Measurements from ENCODE around the gene ZFAND3. TPM values are rescaled to one million over a fixed set of nuclear protein-coding genes. Genes with fewer than 3 reads are reported as not detected.

ZFAND3 gene
- polyA plus RNA-seq, 1 donor (not counting 4 experiments of a cell fraction or from before 2014, with no cell fraction given): 19.6 TPM

DNA sequence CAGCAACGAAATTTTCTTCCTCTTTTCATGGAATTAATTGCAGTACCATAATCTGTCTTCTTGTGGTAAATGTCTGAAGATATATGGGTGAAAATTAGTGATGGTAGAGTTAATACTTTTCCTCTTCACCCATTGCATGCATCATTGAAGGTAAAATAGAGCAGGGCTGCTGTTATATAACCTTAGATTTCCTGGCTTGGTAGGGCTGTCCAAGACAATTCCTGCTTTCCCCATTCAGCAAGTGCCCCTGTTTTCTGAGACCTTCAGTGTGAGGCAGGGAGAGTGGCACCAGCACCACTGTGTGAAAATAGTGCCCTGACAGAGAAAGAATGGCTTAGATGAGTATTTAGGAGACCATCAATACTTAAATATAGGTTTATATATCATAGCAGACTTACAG, 202.0 kb downstream of the ZFAND3 start:
- H4K20me1 ChIP-seq (ENCODE audit: control insufficient read depth, extremely low read depth, insufficient read depth, low read length): peaks cover 8% of the 10 kb centered on the region
- H3K9ac ChIP-seq (ENCODE audit: control insufficient read depth, extremely low read depth, insufficient read depth, low read length): no peak overlapping the region
- H3K36me3 ChIP-seq (ENCODE audit: control insufficient read depth in 2 of 2, extremely low read depth in 1 of 2, insufficient read depth in 2 of 2, low read length in 2 of 2): peaks cover 0 to 3% of the 10 kb centered on the region in 2 experiments
- peaks cover 4% of the 10 kb centered on the region for H3K9me1 ChIP-seq (ENCODE audit: control insufficient read depth, extremely low read depth, insufficient read depth, low read length)
- TF ChIP-seq EZH2 (IDR thresholded peaks at IDR 0.05; ENCODE audit: low read length): no peak
- TF ChIP-seq, protein P1, sequence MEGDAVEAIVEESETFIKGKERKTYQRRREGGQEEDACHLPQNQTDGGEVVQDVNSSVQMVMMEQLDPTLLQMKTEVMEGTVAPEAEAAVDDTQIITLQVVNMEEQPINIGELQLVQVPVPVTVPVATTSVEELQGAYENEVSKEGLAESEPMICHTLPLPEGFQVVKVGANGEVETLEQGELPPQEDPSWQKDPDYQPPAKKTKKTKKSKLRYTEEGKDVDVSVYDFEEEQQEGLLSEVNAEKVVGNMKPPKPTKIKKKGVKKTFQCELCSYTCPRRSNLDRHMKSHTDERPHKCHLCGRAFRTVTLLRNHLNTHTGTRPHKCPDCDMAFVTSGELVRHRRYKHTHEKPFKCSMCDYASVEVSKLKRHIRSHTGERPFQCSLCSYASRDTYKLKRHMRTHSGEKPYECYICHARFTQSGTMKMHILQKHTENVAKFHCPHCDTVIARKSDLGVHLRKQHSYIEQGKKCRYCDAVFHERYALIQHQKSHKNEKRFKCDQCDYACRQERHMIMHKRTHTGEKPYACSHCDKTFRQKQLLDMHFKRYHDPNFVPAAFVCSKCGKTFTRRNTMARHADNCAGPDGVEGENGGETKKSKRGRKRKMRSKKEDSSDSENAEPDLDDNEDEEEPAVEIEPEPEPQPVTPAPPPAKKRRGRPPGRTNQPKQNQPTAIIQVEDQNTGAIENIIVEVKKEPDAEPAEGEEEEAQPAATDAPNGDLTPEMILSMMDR (optimal IDR thresholded peaks at IDR 0.05 in 1 of 3, IDR thresholded peaks at IDR 0.05 in 1 of 3, conservative IDR thresholded peaks at IDR 0.05 in 1 of 3; ENCODE audit: extremely low read depth in 1 of 3, insufficient read depth in 2 of 3, low read length in 3 of 3): no peak
- DNase-seq (ENCODE audit: low read depth, low spot score): no peak
- H3K79me2 ChIP-seq (ENCODE audit: control insufficient read depth, insufficient read depth, low read length): peaks cover 20% of the 10 kb centered on the region
- FAIRE-seq: no peak
- dilution Hi-C loops (cut with MboI; ENCODE audit: extremely low pct_ligation_motif_present, low sequenced_read_pairs): no loop called here
- H3K27ac ChIP-seq (ENCODE audit: control insufficient read depth, insufficient read depth, low read length): no peak overlapping the region
- no peak overlapping the region for H3K4me2 ChIP-seq (ENCODE audit: control insufficient read depth, extremely low read depth, insufficient read depth, low read depth, low read length)
- H2AFZ ChIP-seq (ENCODE audit: control insufficient read depth, low read length): no peak overlapping the region
- no peaks in the 10 kb centered on the region for H3K4me1 ChIP-seq (ENCODE audit: control insufficient read depth, extremely low read depth, insufficient read depth, low read length)
- no peak overlapping the region for H3K4me3 ChIP-seq (ENCODE audit: control insufficient read depth in 2 of 3, extremely low read depth in 1 of 3, insufficient read depth in 2 of 3, low read depth in 1 of 3, low read length in 3 of 3)
- H3K27me3 ChIP-seq (ENCODE audit: control insufficient read depth, extremely low read depth, insufficient read depth, low read length): no peaks in the 10 kb centered on the region
- H3K9me3 ChIP-seq (ENCODE audit: control insufficient read depth, low read depth, low read length): no peaks in the 10 kb centered on the region

DNA sequence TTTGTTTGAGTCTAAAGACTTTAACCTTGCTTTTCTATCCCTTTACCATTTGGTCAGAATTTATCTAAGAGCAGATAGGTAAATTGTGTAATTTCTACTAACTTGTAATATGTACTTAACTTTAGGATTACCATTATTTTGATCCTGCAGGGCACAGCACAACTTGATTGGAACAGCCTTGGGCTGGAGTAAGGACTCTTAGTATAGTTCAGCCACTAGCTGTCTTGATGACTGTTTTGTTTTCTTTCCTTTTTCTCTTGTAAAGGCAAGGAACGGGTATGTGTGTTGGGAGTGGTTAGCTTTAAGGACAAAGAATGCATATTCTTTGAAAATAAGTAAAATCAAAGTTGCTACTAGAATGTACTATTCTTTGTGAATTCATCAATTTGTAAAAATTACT, 203.2 kb downstream of the ZFAND3 start:
- dilution Hi-C loops (cut with MboI; ENCODE audit: extremely low pct_ligation_motif_present, low sequenced_read_pairs): no loop called here
- no peak overlapping the region for H3K27ac ChIP-seq (ENCODE audit: control insufficient read depth, insufficient read depth, low read length)
- H3K27me3 ChIP-seq (ENCODE audit: control insufficient read depth, extremely low read depth, insufficient read depth, low read length): no peaks in the 10 kb centered on the region
- no peaks in the 10 kb centered on the region for H3K9me1 ChIP-seq (ENCODE audit: control insufficient read depth, extremely low read depth, insufficient read depth, low read length)
- no peak overlapping the region for H3K4me3 ChIP-seq (ENCODE audit: control insufficient read depth in 2 of 3, extremely low read depth in 1 of 3, insufficient read depth in 2 of 3, low read depth in 1 of 3, low read length in 3 of 3)
- no peak for FAIRE-seq
- TF ChIP-seq, protein P1 (optimal IDR thresholded peaks at IDR 0.05 in 1 of 3, IDR thresholded peaks at IDR 0.05 in 1 of 3, conservative IDR thresholded peaks at IDR 0.05 in 1 of 3; ENCODE audit: extremely low read depth in 1 of 3, insufficient read depth in 2 of 3, low read length in 3 of 3): no peak
- no peak for TF ChIP-seq EZH2 (IDR thresholded peaks at IDR 0.05; ENCODE audit: low read length)
- peaks cover 8% of the 10 kb centered on the region for H4K20me1 ChIP-seq (ENCODE audit: control insufficient read depth, extremely low read depth, insufficient read depth, low read length)
- H3K9me3 ChIP-seq (ENCODE audit: control insufficient read depth, low read depth, low read length): no peaks in the 10 kb centered on the region
- H3K9ac ChIP-seq (ENCODE audit: control insufficient read depth, extremely low read depth, insufficient read depth, low read length): no peak overlapping the region
- H3K79me2 ChIP-seq (ENCODE audit: control insufficient read depth, insufficient read depth, low read length): peaks cover 21% of the 10 kb centered on the region
- no peaks in the 10 kb centered on the region for H3K36me3 ChIP-seq (ENCODE audit: control insufficient read depth in 2 of 2, extremely low read depth in 1 of 2, insufficient read depth in 2 of 2, low read length in 2 of 2)
- H3K4me2 ChIP-seq (ENCODE audit: control insufficient read depth, extremely low read depth, insufficient read depth, low read depth, low read length): no peak overlapping the region
- no peak for DNase-seq (ENCODE audit: low read depth, low spot score)
- H2AFZ ChIP-seq (ENCODE audit: control insufficient read depth, low read length): no peak overlapping the region
- H3K4me1 ChIP-seq (ENCODE audit: control insufficient read depth, extremely low read depth, insufficient read depth, low read length): peaks cover 1% of the 10 kb centered on the region

All from keratinocyte (primary cell).